K562 (cell line): ENCODE results near the gene TMEM147. TPM values are rescaled to one million over a fixed set of nuclear protein-coding genes. Genes with fewer than 3 reads are reported as not detected.

Source experiments
- ADNP ChIP-seq: fragments of 200-800 bp; sonication (Bioruptor generic); IDR thresholded peaks from 2 replicates; pipeline ENCODE4 v1.6.1; 2016; ENCODE audit warnings: missing genetic modification characterization, missing compliant biosample characterization
- CHCHD3 ChIP-seq: fragments of 250-450 bp; sonication (Bioruptor Pico); IDR thresholded peaks from 2 replicates; pipeline ENCODE4 v2.1.2; 2022; ENCODE audit warnings: mild to moderate bottlenecking
- ERF ChIP-seq: fragments of 450-650 bp; formaldehyde crosslinking; IDR thresholded peaks from 2 replicates; pipeline ENCODE4 v1.4.0; 2020; ENCODE audit warnings: mild to moderate bottlenecking, mixed read lengths
- GABPA ChIP-seq: fragments of 200-800 bp; sonication (Bioruptor generic); conservative IDR thresholded peaks from 2 replicates; pipeline ENCODE4 v1.6.1; 2016; ENCODE audit warnings: low read depth, missing genetic modification characterization, missing compliant biosample characterization
- HDAC6 ChIP-seq: IDR thresholded peaks from 2 replicates; pipeline ENCODE4 v1.6.1; 2012; ENCODE audit warnings: low read depth, mild to moderate bottlenecking, control low read depth, inconsistent platforms, low read length, moderate library complexity
- L3MBTL2 ChIP-seq: fragments of 450-650 bp; IDR thresholded peaks from 2 replicates; pipeline ENCODE4 v1.6.1; 2016; ENCODE audit warnings: mild to moderate bottlenecking, moderate library complexity
- MTA3 ChIP-seq: fragments of 450-650 bp; formaldehyde crosslinking; IDR thresholded peaks from 2 replicates; pipeline ENCODE4 v1.6.1; 2017; ENCODE audit warnings: mild to moderate bottlenecking, borderline replicate concordance
- NR0B1 ChIP-seq: fragments of 450-650 bp; IDR thresholded peaks from one replicate; pipeline ENCODE4 v1.6.1; 2018; ENCODE audit warnings: mild to moderate bottlenecking, moderate library complexity; ENCODE audit not compliant: partially characterized antibody
- NR1H2 ChIP-seq: sonication (generic); formaldehyde crosslinking; IDR thresholded peaks from 2 replicates; pipeline ENCODE4 v1.4.0; 2020; ENCODE audit warnings: mild to moderate bottlenecking, missing genetic modification reagents
- PRMT5 ChIP-seq: sonication (generic); formaldehyde crosslinking; IDR thresholded peaks from 2 replicates; pipeline ENCODE4 v1.5.0; 2020; ENCODE audit warnings: missing genetic modification reagents
- RBM14 ChIP-seq: fragments of 200-400 bp; formaldehyde crosslinking; IDR thresholded peaks from 2 replicates; pipeline ENCODE4 v1.6.1; 2018; ENCODE audit warnings: low read depth, mild to moderate bottlenecking, low read length, moderate library complexity, borderline replicate concordance; ENCODE audit not compliant: insufficient read depth
- SLC30A9 ChIP-seq: fragments of 250-450 bp; sonication (Bioruptor Pico); IDR thresholded peaks from 2 replicates; pipeline ENCODE4 v1.8.0; 2022; ENCODE audit warnings: mild to moderate bottlenecking, moderate library complexity
- SPI1 ChIP-seq: IDR thresholded peaks from 2 replicates; pipeline ENCODE4 v1.6.1; 2011; ENCODE audit warnings: low read depth, low read length, control low read depth, borderline replicate concordance
- SREBF2 ChIP-seq: sonication (generic); formaldehyde crosslinking; IDR thresholded peaks from 2 replicates; pipeline ENCODE4 v1.4.0; 2020; ENCODE audit warnings: mild to moderate bottlenecking, missing genetic modification reagents
- SRSF1 ChIP-seq: fragments of 200-400 bp; formaldehyde crosslinking; IDR thresholded peaks from 2 replicates; pipeline ENCODE4 v1.6.1; 2017; ENCODE audit warnings: mild to moderate bottlenecking, low read depth, low read length, moderate library complexity
- THAP7 ChIP-seq: fragments of 250-450 bp; sonication (Bioruptor Pico); IDR thresholded peaks from 2 replicates; pipeline ENCODE4 v1.5.0; 2021
- ZNF174 ChIP-seq: fragments of 250-450 bp; sonication (Bioruptor Pico); IDR thresholded peaks from 2 replicates; pipeline ENCODE4 v1.4.0; 2020; ENCODE audit warnings: mild to moderate bottlenecking
- ZNF354B ChIP-seq: fragments of 250-450 bp; sonication (Bioruptor Pico); IDR thresholded peaks from 2 replicates; pipeline ENCODE4 v1.4.0; 2020
- ZNF766 ChIP-seq: fragments of 200-800 bp; sonication (Bioruptor generic); conservative IDR thresholded peaks from 2 replicates; pipeline ENCODE4 v1.6.1; 2016; ENCODE audit warnings: missing genetic modification characterization, missing compliant biosample characterization
- ZNF79 ChIP-seq: fragments of 250-450 bp; sonication (Bioruptor Pico); IDR thresholded peaks from 2 replicates; pipeline ENCODE4 v1.4.0; 2020; ENCODE audit warnings: low read depth, mild to moderate bottlenecking, moderate library complexity
- polyA plus RNA-seq, 8 experiments: library from polyadenylated mRNA; depleted of rRNA in 4 of 8; stranded (reverse) in 5 of 8; unstranded in 3 of 8; fragments of >200 nt; fragmentation: Nextera tagmentation in 2 of 8; fragmentation: Illumina TruSeq in 1 of 8; extraction: Ambion mirVana in 2 of 8; extraction: Trizol in 1 of 8; gene quantifications; 2 replicates each; pipeline versions ENCODE4 v1.2.1 to v1.2.3, GENCODE V29; 2011 to 2014; ENCODE audit warnings: inconsistent platforms in 1 of 8, missing spikeins in 1 of 8
- total RNA-seq, 7 experiments: library from RNA; depleted of rRNA in 6 of 7; stranded (reverse); fragments of >200 nt in 6 of 7; fragmentation: Illumina TruSeq in 2 of 7; extraction: Trizol in 2 of 7; gene quantifications; 2 replicates each; pipeline versions ENCODE4 v1.2.1 to v1.2.3, GENCODE V29; 2011 to 2021; ENCODE audit warnings: low replicate concordance in 1 of 7
- TF ChIP-seq, protein P1 (sequence below): fragments of 450-650 bp; formaldehyde crosslinking; IDR thresholded peaks from 2 replicates; pipeline ENCODE4 v1.4.0; 2020; ENCODE audit warnings: mild to moderate bottlenecking, moderate library complexity
- TF ChIP-seq, protein P2 (sequence below), 3 experiments: fragments of 200-800 bp in 1 of 3; fragments of 250-450 bp in 1 of 3; fragments of 450-650 bp in 1 of 3; sonication (Bioruptor Pico) in 1 of 3; sonication (Bioruptor generic) in 1 of 3; formaldehyde crosslinking in 1 of 3; IDR thresholded peaks; 2 replicates each; pipeline versions ENCODE4 v1.6.1 to v1.8.0; 2016 to 2022; ENCODE audit warnings: mild to moderate bottlenecking in 2 of 3, missing genetic modification characterization in 2 of 3, missing compliant biosample characterization in 1 of 3, moderate library complexity in 1 of 3

Gene TMEM147
- total and polyA plus RNA-seq, 9 of the 15 experiments (the other 6 are each of a cell fraction or from before 2014, with no cell fraction given) = 73.8 to 194 (median 142) TPM

- TF ChIP-seq THAP7 (no peak), SPI1 (no peak), SREBF2 (CRISPR knock-in tag) (no peak), L3MBTL2 (peak; percentile 64), NR0B1 (no peak), ZNF79 (no peak), SRSF1 (no peak), RBM14 (no peak), ZNF766 (CRISPR knock-in tag) (no peak), ERF (CRISPR knock-in tag) (no peak), CHCHD3 (CRISPR knock-in tag) (no peak), SLC30A9 (no peak), ADNP (no peak), MTA3 (0 out of 2 replicates have a peak, but pooled peaks have one; percentile 79), GABPA (peak; percentile 89), NR1H2 (CRISPR knock-in tag) (no peak), PRMT5 (CRISPR knock-in tag) (peak; percentile 39; the same call in 1 of the 2 replicates), ZNF354B (CRISPR knock-in tag) (no peak), ZNF174 (CRISPR knock-in tag) (no peak), HDAC6 (no peak)
- TF ChIP-seq, protein P1, sequence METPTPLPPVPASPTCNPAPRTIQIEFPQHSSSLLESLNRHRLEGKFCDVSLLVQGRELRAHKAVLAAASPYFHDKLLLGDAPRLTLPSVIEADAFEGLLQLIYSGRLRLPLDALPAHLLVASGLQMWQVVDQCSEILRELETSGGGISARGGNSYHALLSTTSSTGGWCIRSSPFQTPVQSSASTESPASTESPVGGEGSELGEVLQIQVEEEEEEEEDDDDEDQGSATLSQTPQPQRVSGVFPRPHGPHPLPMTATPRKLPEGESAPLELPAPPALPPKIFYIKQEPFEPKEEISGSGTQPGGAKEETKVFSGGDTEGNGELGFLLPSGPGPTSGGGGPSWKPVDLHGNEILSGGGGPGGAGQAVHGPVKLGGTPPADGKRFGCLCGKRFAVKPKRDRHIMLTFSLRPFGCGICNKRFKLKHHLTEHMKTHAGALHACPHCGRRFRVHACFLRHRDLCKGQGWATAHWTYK = peak; percentile 97
- TF ChIP-seq, protein P2, sequence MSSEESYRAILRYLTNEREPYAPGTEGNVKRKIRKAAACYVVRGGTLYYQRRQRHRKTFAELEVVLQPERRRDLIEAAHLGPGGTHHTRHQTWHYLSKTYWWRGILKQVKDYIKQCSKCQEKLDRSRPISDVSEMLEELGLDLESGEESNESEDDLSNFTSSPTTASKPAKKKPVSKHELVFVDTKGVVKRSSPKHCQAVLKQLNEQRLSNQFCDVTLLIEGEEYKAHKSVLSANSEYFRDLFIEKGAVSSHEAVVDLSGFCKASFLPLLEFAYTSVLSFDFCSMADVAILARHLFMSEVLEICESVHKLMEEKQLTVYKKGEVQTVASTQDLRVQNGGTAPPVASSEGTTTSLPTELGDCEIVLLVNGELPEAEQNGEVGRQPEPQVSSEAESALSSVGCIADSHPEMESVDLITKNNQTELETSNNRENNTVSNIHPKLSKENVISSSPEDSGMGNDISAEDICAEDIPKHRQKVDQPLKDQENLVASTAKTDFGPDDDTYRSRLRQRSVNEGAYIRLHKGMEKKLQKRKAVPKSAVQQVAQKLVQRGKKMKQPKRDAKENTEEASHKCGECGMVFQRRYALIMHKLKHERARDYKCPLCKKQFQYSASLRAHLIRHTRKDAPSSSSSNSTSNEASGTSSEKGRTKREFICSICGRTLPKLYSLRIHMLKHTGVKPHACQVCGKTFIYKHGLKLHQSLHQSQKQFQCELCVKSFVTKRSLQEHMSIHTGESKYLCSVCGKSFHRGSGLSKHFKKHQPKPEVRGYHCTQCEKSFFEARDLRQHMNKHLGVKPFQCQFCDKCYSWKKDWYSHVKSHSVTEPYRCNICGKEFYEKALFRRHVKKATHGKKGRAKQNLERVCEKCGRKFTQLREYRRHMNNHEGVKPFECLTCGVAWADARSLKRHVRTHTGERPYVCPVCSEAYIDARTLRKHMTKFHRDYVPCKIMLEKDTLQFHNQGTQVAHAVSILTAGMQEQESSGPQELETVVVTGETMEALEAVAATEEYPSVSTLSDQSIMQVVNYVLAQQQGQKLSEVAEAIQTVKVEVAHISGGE (CRISPR knock-in tag; IDR thresholded peaks at IDR 0.05) = peak in 1 of 3 experiments; percentile 67; a peak in 3 of 6 replicates
Measured at GRCh38 chr19:35545001-35545854, at the start of gene TMEM147 (continued).
